HCT116 (cell line): Measurements from ENCODE around the gene ALDH4A1. TPM values are rescaled to one million over a fixed set of nuclear protein-coding genes. Genes with fewer than 3 reads are reported as not detected.

ENCODE experiments used
- ATAC-seq: fragments of 200-7000 bp; cut with Tn5 transposase; 2 replicates; pipeline ENCODE4 v1.9.1; 2020; ENCODE audit warnings: mild to moderate bottlenecking, moderate library complexity
- BruUV-seq: library from RNA; stranded (reverse); fragments of 400-500 nt; replicated peaks from 2 replicates; lab custom pipeline; 2021; lab: Mats Ljungman, UMichigan
- CTCF ChIA-PET: fragments of 300-600 bp; sonication (Branson Sonifier 250); formaldehyde crosslinking; loops from one replicate; lab custom pipeline; 2021; ENCODE audit warnings: antibody characterized with exemption; lab: Charles Lee
- POLR2A ChIA-PET: fragments of 300-600, 350-600 bp; sonication (Branson Sonifier 250); formaldehyde crosslinking; loops from one replicate; lab custom pipeline; 2021; ENCODE audit warnings: antibody characterized with exemption; lab: Charles Lee
- RAD21 ChIA-PET, 2 experiments: fragments of 300-600 bp; sonication (Branson Sonifier 250); formaldehyde crosslinking; loops; one replicate each; lab custom pipeline; 2023; ENCODE audit warnings: low total read pairs in 2 of 2; ENCODE audit not compliant: uncharacterized antibody in 2 of 2, unreplicated experiment in 2 of 2, low non-redundant PET in 1 of 2; lab: Charles Lee
- DNase-seq: peaks from one replicate; pipeline ENCODE4 v3.0.0-alpha.2; 2010; ENCODE audit warnings: low read depth, low spot score
- H2AFZ ChIP-seq: fragments of 200-600 bp; shearing (Covaris generic), sonication (generic); 2 replicates; pipeline ENCODE4 v1.6.1; 2017; ENCODE audit warnings: low read depth, mixed run types, mixed read lengths, antibody characterized with exemption, low read length; ENCODE audit not compliant: poor library complexity, severe bottlenecking
- H3K27ac ChIP-seq: 2 replicates; pipeline ENCODE4 v1.5.1; 2012; ENCODE audit warnings: low read depth, low read length
- H3K27me3 ChIP-seq: fragments of 200-600 bp; sonication (generic); 2 replicates; pipeline ENCODE4 v1.6.1; 2016; ENCODE audit warnings: mixed run types, low read length, mixed read lengths; ENCODE audit not compliant: insufficient read depth
- H3K36me3 ChIP-seq, 2 experiments: fragments of 200-500 bp in 1 of 2; fragments of 200-600 bp in 1 of 2; sonication (Bioruptor generic) in 1 of 2; sonication (generic) in 1 of 2; 2 replicates each; pipeline versions ENCODE4 v1.5.1 to v1.6.1; 2014 to 2016; ENCODE audit warnings: low read length in 2 of 2, inconsistent platforms in 1 of 2, mixed read lengths in 1 of 2, mixed run types in 1 of 2; ENCODE audit not compliant: insufficient read depth in 2 of 2, control insufficient read depth in 1 of 2
- H3K4me1 ChIP-seq, 2 experiments: fragments of 200-600 bp in 1 of 2; sonication (generic) in 1 of 2; 2 replicates each; pipeline versions ENCODE4 v1.5.1 to v1.6.1; 2012 to 2017; ENCODE audit warnings: low read length in 2 of 2, inconsistent platforms in 1 of 2, mild to moderate bottlenecking in 1 of 2, mixed read lengths in 1 of 2, mixed run types in 1 of 2, moderate library complexity in 1 of 2; ENCODE audit not compliant: insufficient read depth in 2 of 2, control insufficient read depth in 1 of 2
- H3K4me2 ChIP-seq: fragments of 200-600 bp; sonication (generic); 2 replicates; pipeline ENCODE4 v1.6.1; 2017; ENCODE audit warnings: mixed run types, low read length, mixed read lengths
- H3K4me3 ChIP-seq, 2 experiments: fragments of 200-600 bp in 1 of 2; sonication (generic) in 1 of 2; replicated peaks in 1 of 2; 2 replicates each; pipeline ENCODE4 v1.5.1; 2011 to 2016; ENCODE audit warnings: low read length in 2 of 2, control low read depth in 1 of 2, low read depth in 1 of 2, mild to moderate bottlenecking in 1 of 2, mixed read lengths in 1 of 2, mixed run types in 1 of 2
- H3K79me2 ChIP-seq: fragments of 200-600 bp; sonication (generic); 2 replicates; pipeline ENCODE4 v1.6.1; 2017; ENCODE audit warnings: mild to moderate bottlenecking, mixed run types, low read length, moderate library complexity, mixed read lengths; ENCODE audit not compliant: insufficient read depth
- H3K9ac ChIP-seq: fragments of 200-600 bp; sonication (generic); 2 replicates; pipeline ENCODE4 v1.6.1; 2016; ENCODE audit warnings: low read length, mixed read lengths
- H3K9me2 ChIP-seq: fragments of 200-600 bp; sonication (generic), shearing (Covaris generic); 2 replicates; pipeline ENCODE4 v1.6.1; 2017; ENCODE audit warnings: mixed run types, mild to moderate bottlenecking, moderate library complexity; ENCODE audit not compliant: insufficient read depth
- H3K9me3 ChIP-seq, 2 experiments: fragments of 200-500 bp in 1 of 2; fragments of 200-600 bp in 1 of 2; sonication (Bioruptor generic) in 1 of 2; sonication (generic) in 1 of 2; 2 replicates each; pipeline ENCODE4 v1.6.1; 2014 to 2017; ENCODE audit warnings: low read length in 2 of 2, mixed read lengths in 2 of 2, inconsistent platforms in 1 of 2, low read depth in 1 of 2, mild to moderate bottlenecking in 1 of 2, mixed run types in 1 of 2, moderate library complexity in 1 of 2; ENCODE audit not compliant: control insufficient read depth in 1 of 2, insufficient read depth in 1 of 2
- H4K20me1 ChIP-seq: fragments of 200-600 bp; sonication (generic), shearing (Covaris generic); 2 replicates; pipeline ENCODE4 v1.6.1; 2017; ENCODE audit warnings: mixed run types, mild to moderate bottlenecking, moderate library complexity; ENCODE audit not compliant: insufficient read depth
- CBX3 ChIP-seq: IDR thresholded peaks from 2 replicates; pipeline ENCODE4 v1.6.1; 2012; ENCODE audit warnings: low read depth
- CEBPB ChIP-seq: IDR thresholded peaks from 2 replicates; pipeline ENCODE4 v1.6.1; 2012; ENCODE audit warnings: low read depth
- EGR1 ChIP-seq: IDR thresholded peaks from 2 replicates; pipeline ENCODE4 v1.6.1; 2012; ENCODE audit warnings: low read depth
- ELF1 ChIP-seq: IDR thresholded peaks from 2 replicates; pipeline ENCODE4 v1.6.1; 2012; ENCODE audit warnings: low read depth, borderline replicate concordance
- EZH2 ChIP-seq: fragments of 200-600 bp; sonication (generic); IDR thresholded peaks from 2 replicates; pipeline ENCODE4 v1.6.1; 2017; ENCODE audit warnings: antibody characterized with exemption, mixed run types
- EZH2phosphoT487 ChIP-seq: fragments of 200-600 bp; IDR thresholded peaks from 2 replicates; pipeline ENCODE4 v1.6.1; 2018; ENCODE audit warnings: antibody characterized with exemption, borderline replicate concordance
- POLR2A ChIP-seq: IDR thresholded peaks from 2 replicates; pipeline ENCODE4 v1.7.0; 2011; ENCODE audit warnings: borderline replicate concordance; ENCODE audit not compliant: insufficient read depth, insufficient read length; ENCODE audit errors: extremely low read depth
- POLR2AphosphoS5 ChIP-seq: IDR thresholded peaks from 2 replicates; pipeline ENCODE4 v1.6.1; 2011; ENCODE audit warnings: mild to moderate bottlenecking, low read depth, low read length, moderate library complexity
- RAD21 ChIP-seq: IDR thresholded peaks from 2 replicates; pipeline ENCODE4 v1.6.1; 2012; ENCODE audit warnings: low read depth, mild to moderate bottlenecking
- SIN3A ChIP-seq: IDR thresholded peaks from 2 replicates; pipeline ENCODE4 v1.6.1; 2012; ENCODE audit warnings: low read depth
- SP1 ChIP-seq: IDR thresholded peaks from 2 replicates; pipeline ENCODE4 v1.6.1; 2012; ENCODE audit warnings: low read depth
- SRF ChIP-seq: IDR thresholded peaks from 2 replicates; pipeline ENCODE4 v1.6.1; 2012; ENCODE audit warnings: low read depth
- TCF7L2 ChIP-seq: IDR thresholded peaks from 2 replicates; pipeline ENCODE4 v1.7.0; 2011; ENCODE audit warnings: borderline replicate concordance, inconsistent platforms; ENCODE audit not compliant: insufficient read depth, insufficient read length; ENCODE audit errors: extremely low read depth
- intact Hi-C: fragments of 100-400 bp; cut with micrococcal nuclease; formaldehyde crosslinking; loops from 2 replicates; pipeline ENCODE4 v1.10.0; 2022
- total RNA-seq: library from RNA; stranded (reverse); gene quantifications from one replicate; pipeline ENCODE4 v1.2.1, GENCODE V29; 2021; ENCODE audit not compliant: unreplicated experiment
- TF ChIP-seq, protein P1 (sequence below): IDR thresholded peaks from 2 replicates; pipeline ENCODE4 v1.6.1; 2011; ENCODE audit warnings: mild to moderate bottlenecking, low read length, moderate library complexity; ENCODE audit not compliant: insufficient replicate concordance; ENCODE audit errors: extremely low read depth
- TF ChIP-seq, protein P2 (sequence below): IDR thresholded peaks from 2 replicates; pipeline ENCODE4 v1.6.1; 2012; ENCODE audit warnings: low read depth
- TF ChIP-seq, protein P3 (sequence below): IDR thresholded peaks from 2 replicates; pipeline ENCODE4 v1.6.1; 2012
- TF ChIP-seq, protein P4 (sequence below): IDR thresholded peaks from 2 replicates; pipeline ENCODE4 v1.6.1; 2012

ALDH4A1 gene
- total RNA-seq, 1 experiment from 2014 or later, result 12.6 TPM

DNA sequence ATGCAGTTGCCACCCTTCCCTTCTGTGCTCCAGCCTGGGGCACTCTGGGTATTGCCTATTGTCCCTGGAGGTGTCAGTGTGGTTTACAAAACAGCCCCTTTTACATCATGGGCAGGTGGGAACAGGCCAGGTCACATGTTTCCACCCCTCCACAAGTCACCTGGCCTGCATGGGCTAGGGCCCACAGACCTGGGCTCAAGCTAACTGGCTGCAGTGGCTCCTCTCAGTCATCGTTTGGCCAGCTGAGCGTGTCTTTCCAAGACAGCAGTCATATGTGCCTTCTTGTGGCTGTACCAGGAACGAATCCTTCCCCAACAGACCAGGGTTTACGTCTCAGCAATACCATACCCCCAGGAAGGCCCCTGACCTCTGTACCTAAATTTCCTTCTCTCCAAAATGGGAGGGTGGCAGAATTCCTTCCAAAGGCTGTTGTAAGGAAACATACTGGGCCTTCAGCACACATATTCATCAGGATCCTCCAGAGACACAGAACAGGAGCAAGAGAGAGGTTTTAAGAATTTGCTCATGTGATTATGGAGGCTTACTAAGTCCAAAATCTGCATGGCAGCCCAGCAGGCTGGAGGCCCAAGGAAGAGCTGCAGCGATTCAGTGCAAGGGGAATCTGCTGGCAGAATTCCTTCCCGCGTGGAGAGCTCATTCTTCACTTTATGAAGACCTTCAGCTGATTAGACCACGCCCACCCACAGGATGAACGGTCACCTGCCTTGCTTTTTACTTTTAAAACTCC is 32.3 kb downstream of the ALDH4A1 start:
- Histone ChIP-seq H3K9ac (no peak overlapping the region), H3K27ac (no peak overlapping the region), H3K79me2 (no peaks in the 10 kb centered on the region), H3K4me1 (peaks cover 0 to 2% of the 10 kb centered on the region in 2 experiments; a peak in 1 of 4 replicates), H3K27me3 (0 out of 2 replicates have a peak, but pooled peaks cover 3% of the 10 kb centered on the region), H4K20me1 (no peaks in the 10 kb centered on the region), H3K9me3 (no peaks in the 10 kb centered on the region), H3K4me3 (no peak overlapping the region), H3K4me2 (no peak overlapping the region), H3K36me3 (no peaks in the 10 kb centered on the region), H3K9me2 (no peaks in the 10 kb centered on the region), H2AFZ (no peak overlapping the region)
- CTCF ChIA-PET, result interaction anchor here (0.9 to 2.4 kb wide), 2 partner anchors 49 to 273 kb away, joined by 3 to 7 read pairs; no protein-coding TSS in a partner anchor
- intact Hi-C loops, result no loop called here
- RAD21 ChIA-PET, result no interaction called here
- no TSS peak for BruUV-seq
- TF ChIP-seq, protein P1, sequence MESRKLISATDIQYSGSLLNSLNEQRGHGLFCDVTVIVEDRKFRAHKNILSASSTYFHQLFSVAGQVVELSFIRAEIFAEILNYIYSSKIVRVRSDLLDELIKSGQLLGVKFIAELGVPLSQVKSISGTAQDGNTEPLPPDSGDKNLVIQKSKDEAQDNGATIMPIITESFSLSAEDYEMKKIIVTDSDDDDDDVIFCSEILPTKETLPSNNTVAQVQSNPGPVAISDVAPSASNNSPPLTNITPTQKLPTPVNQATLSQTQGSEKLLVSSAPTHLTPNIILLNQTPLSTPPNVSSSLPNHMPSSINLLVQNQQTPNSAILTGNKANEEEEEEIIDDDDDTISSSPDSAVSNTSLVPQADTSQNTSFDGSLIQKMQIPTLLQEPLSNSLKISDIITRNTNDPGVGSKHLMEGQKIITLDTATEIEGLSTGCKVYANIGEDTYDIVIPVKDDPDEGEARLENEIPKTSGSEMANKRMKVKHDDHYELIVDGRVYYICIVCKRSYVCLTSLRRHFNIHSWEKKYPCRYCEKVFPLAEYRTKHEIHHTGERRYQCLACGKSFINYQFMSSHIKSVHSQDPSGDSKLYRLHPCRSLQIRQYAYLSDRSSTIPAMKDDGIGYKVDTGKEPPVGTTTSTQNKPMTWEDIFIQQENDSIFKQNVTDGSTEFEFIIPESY, result no peak
- TF ChIP-seq, protein P2, sequence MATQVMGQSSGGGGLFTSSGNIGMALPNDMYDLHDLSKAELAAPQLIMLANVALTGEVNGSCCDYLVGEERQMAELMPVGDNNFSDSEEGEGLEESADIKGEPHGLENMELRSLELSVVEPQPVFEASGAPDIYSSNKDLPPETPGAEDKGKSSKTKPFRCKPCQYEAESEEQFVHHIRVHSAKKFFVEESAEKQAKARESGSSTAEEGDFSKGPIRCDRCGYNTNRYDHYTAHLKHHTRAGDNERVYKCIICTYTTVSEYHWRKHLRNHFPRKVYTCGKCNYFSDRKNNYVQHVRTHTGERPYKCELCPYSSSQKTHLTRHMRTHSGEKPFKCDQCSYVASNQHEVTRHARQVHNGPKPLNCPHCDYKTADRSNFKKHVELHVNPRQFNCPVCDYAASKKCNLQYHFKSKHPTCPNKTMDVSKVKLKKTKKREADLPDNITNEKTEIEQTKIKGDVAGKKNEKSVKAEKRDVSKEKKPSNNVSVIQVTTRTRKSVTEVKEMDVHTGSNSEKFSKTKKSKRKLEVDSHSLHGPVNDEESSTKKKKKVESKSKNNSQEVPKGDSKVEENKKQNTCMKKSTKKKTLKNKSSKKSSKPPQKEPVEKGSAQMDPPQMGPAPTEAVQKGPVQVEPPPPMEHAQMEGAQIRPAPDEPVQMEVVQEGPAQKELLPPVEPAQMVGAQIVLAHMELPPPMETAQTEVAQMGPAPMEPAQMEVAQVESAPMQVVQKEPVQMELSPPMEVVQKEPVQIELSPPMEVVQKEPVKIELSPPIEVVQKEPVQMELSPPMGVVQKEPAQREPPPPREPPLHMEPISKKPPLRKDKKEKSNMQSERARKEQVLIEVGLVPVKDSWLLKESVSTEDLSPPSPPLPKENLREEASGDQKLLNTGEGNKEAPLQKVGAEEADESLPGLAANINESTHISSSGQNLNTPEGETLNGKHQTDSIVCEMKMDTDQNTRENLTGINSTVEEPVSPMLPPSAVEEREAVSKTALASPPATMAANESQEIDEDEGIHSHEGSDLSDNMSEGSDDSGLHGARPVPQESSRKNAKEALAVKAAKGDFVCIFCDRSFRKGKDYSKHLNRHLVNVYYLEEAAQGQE, result no peak
- TF ChIP-seq ELF1, result no peak
- TF ChIP-seq SRF, result no peak
- TF ChIP-seq, protein P3, sequence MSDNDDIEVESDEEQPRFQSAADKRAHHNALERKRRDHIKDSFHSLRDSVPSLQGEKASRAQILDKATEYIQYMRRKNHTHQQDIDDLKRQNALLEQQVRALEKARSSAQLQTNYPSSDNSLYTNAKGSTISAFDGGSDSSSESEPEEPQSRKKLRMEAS, result no peak
- TF ChIP-seq EZH2, result no peak
- TF ChIP-seq TCF7L2, result no peak
- TF ChIP-seq SP1, result no peak
- no peak for TF ChIP-seq POLR2AphosphoS5
- no peak for TF ChIP-seq RAD21
- no peak for TF ChIP-seq SIN3A
- no peak for TF ChIP-seq EGR1
- TF ChIP-seq CEBPB, result no peak
- TF ChIP-seq, protein P4, sequence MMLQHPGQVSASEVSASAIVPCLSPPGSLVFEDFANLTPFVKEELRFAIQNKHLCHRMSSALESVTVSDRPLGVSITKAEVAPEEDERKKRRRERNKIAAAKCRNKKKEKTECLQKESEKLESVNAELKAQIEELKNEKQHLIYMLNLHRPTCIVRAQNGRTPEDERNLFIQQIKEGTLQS, result no peak
- TF ChIP-seq CBX3, result no peak
- TF ChIP-seq POLR2A, result no peak
- TF ChIP-seq EZH2phosphoT487, result no peak
- POLR2A ChIA-PET, result no interaction called here
- DNase-seq (no peak), ATAC-seq (no peak)
